B cell (primary cell): ENCODE data around the gene NBEA. TPM values are rescaled to one million over a fixed set of nuclear protein-coding genes. Genes with fewer than 3 reads are reported as not detected.

Source experiments
- ATAC-seq: fragments of 200-7000 bp; cut with Tn5 transposase; one replicate; pipeline ENCODE4 v1.10.0; 2021; ENCODE audit warnings: low read depth, mild to moderate bottlenecking, moderate number of reproducible peaks, moderate library complexity
- CTCF ChIA-PET: fragments of 350-600 bp; sonication (Branson Sonifier 250); formaldehyde crosslinking; loops from one replicate; lab custom pipeline; 2021; ENCODE audit warnings: antibody characterized with exemption, inconsistent platforms; lab: Charles Lee
- POLR2A ChIA-PET: fragments of 350-600 bp; sonication (Branson Sonifier 250); formaldehyde crosslinking; loops from one replicate; lab custom pipeline; 2021; ENCODE audit warnings: antibody characterized with exemption; lab: Charles Lee
- DNase-seq: peaks from one replicate; pipeline ENCODE4 v3.0.0; 2013
- H2AFZ ChIP-seq: 2 replicates; pipeline ENCODE4 v1.6.1; 2012; ENCODE audit warnings: mild to moderate bottlenecking, low read depth, low read length; ENCODE audit not compliant: insufficient read depth, poor library complexity, severe bottlenecking
- H3K27ac ChIP-seq, 2 donors: 1 replicate in 1 of 2; 2 replicates in 1 of 2; pipeline ENCODE4 v1.5.1; 2012 to 2013; ENCODE audit warnings: low read length in 2 of 2, mild to moderate bottlenecking in 2 of 2, moderate library complexity in 1 of 2
- H3K27me3 ChIP-seq, 4 experiments: fragments of 200-600 bp in 1 of 4; sonication (generic) in 1 of 4; replicated peaks in 1 of 4; 1 replicate in 2 of 4; 2 replicates in 2 of 4; pipeline versions ENCODE4 v1.6.1 to v1.7.0; 2013 to 2016; ENCODE audit warnings: low read length in 3 of 4, mild to moderate bottlenecking in 2 of 4, mixed read lengths in 1 of 4, moderate library complexity in 1 of 4; ENCODE audit not compliant: insufficient read depth in 4 of 4, control insufficient read depth in 3 of 4; ENCODE audit errors: control extremely low read depth in 1 of 4
- H3K36me3 ChIP-seq, 2 experiments: replicated peaks in 1 of 2; 1 replicate in 1 of 2; 2 replicates in 1 of 2; pipeline versions ENCODE4 v1.6.1 to v1.7.1; 2013; ENCODE audit warnings: low read length in 1 of 2; ENCODE audit not compliant: insufficient read depth in 2 of 2, control insufficient read depth in 1 of 2; ENCODE audit errors: control extremely low read depth in 1 of 2, extremely low read depth in 1 of 2
- H3K4me1 ChIP-seq, 2 donors: fragments of 200-600 bp in 1 of 2; sonication (generic) in 1 of 2; 1 replicate in 1 of 2; 2 replicates in 1 of 2; pipeline versions ENCODE4 v1.5.1 to v1.6.1; 2013 to 2017; ENCODE audit warnings: low read length in 2 of 2; ENCODE audit not compliant: control insufficient read depth in 2 of 2, insufficient read depth in 2 of 2
- H3K4me2 ChIP-seq: replicated peaks from 2 replicates; pipeline ENCODE3; 2012; ENCODE audit warnings: mild to moderate bottlenecking, low read depth, low read length; ENCODE audit not compliant: poor library complexity, severe bottlenecking
- H3K4me3 ChIP-seq, 5 experiments: fragments of 200-600 bp in 1 of 5; sonication (generic) in 1 of 5; 1 replicate in 3 of 5; 2 replicates in 2 of 5; pipeline versions ENCODE4 v1.5.1 to v1.7.0; 2011 to 2016; ENCODE audit warnings: low read length in 4 of 5, mild to moderate bottlenecking in 4 of 5, low read depth in 2 of 5, control low read depth in 1 of 5, moderate library complexity in 1 of 5; ENCODE audit not compliant: insufficient read depth in 1 of 5; ENCODE audit errors: control extremely low read depth in 1 of 5, extremely low read depth in 1 of 5
- H3K79me2 ChIP-seq: fragments of 200-600 bp; sonication (generic); one replicate; pipeline ENCODE4 v1.6.0; 2016; ENCODE audit warnings: low read length; ENCODE audit not compliant: control insufficient read depth, insufficient read depth
- H3K9ac ChIP-seq: fragments of 200-600 bp; sonication (generic); 2 replicates; pipeline ENCODE4 v1.6.1; 2017; ENCODE audit warnings: mild to moderate bottlenecking, low read length, moderate library complexity
- H3K9me3 ChIP-seq, 3 donors: one replicate each; pipeline versions ENCODE4 v1.6.1 to v1.7.1; 2013; ENCODE audit warnings: low read length in 2 of 3; ENCODE audit not compliant: control insufficient read depth in 2 of 3, insufficient read depth in 1 of 3; ENCODE audit errors: control extremely low read depth in 1 of 3
- H4K20me1 ChIP-seq: 2 replicates; pipeline ENCODE4 v1.6.0; 2012; ENCODE audit warnings: mild to moderate bottlenecking, low read length; ENCODE audit not compliant: insufficient read depth, control insufficient read depth, poor library complexity, severe bottlenecking
- H3K27ac Mint-ChIP-seq: one replicate; pipeline ENCODE4 v1.8.0; 2021; ENCODE audit warnings: mixed read lengths
- H3K27me3 Mint-ChIP-seq: one replicate; pipeline ENCODE4 v1.8.0; 2021; ENCODE audit warnings: mixed read lengths
- H3K4me1 Mint-ChIP-seq: one replicate; pipeline ENCODE4 v1.8.0; 2021; ENCODE audit warnings: mixed read lengths
- H3K4me3 Mint-ChIP-seq: one replicate; pipeline ENCODE4 v1.8.0; 2021; ENCODE audit warnings: mixed read lengths
- H3K9me3 Mint-ChIP-seq: one replicate; pipeline ENCODE4 v1.8.0; 2022; ENCODE audit warnings: mixed read lengths; ENCODE audit not compliant: insufficient read depth
- CTCF ChIP-seq: fragments of 200-600 bp; IDR thresholded peaks from one replicate; pipeline ENCODE4 v1.8.0; 2022; ENCODE audit warnings: antibody characterized with exemption, mild to moderate bottlenecking
- EZH2 ChIP-seq: IDR thresholded peaks from 2 replicates; pipeline ENCODE4 v1.6.1; 2012; ENCODE audit warnings: borderline replicate concordance, low read depth, mild to moderate bottlenecking, moderate library complexity, low read length; ENCODE audit not compliant: insufficient read depth, poor library complexity, severe bottlenecking
- WGBS: methylation state at CpG from one replicate; pipeline ENCODE4 v1.1.5; 2013; ENCODE audit warnings: missing lambda C conversion rate; ENCODE audit not compliant: insufficient coverage; 5-methylcytosine and 5-hydroxymethylcytosine counted together
- intact Hi-C: fragments of 100-400 bp; cut with micrococcal nuclease; formaldehyde crosslinking; loops from one replicate; pipeline ENCODE4 v1.10.0; 2022
- polyA plus RNA-seq: library from polyadenylated mRNA; depleted of rRNA; stranded (reverse); fragments of >200 nt; gene quantifications from 2 replicates; pipeline ENCODE4 v1.2.3, GENCODE V29; 2012
- total RNA-seq, 2 donors: library from RNA; stranded (reverse); fragments of 120-200 nt in 1 of 2; gene quantifications; 1 replicate in 1 of 2; 2 replicates in 1 of 2; pipeline versions ENCODE4 v1.2.3 to v1.2.4, GENCODE V29; 2013 to 2022

Gene NBEA
- total and polyA plus RNA-seq, 2 donors (not counting 1 experiment from before 2014, with no cell fraction given), result 1.5 to 10.7 TPM

GRCh38 chr13:35480346-35480745, 538.3 kb downstream of the NBEA start:
- Histone ChIP-seq H3K4me3 (no peak overlapping the region), H4K20me1 (no peaks in the 10 kb centered on the region), H3K4me1 (peaks cover 24 to 35% of the 10 kb centered on the region in 2 donors), H3K36me3 (no peaks in the 10 kb centered on the region), H3K9ac (no peak overlapping the region), H3K27me3 (peaks cover 0 to 41% (median 38%) of the 10 kb centered on the region in 4 experiments), H3K27ac (no peak overlapping the region), H3K9me3 (peaks cover 0 to 21% (median 0%) of the 10 kb centered on the region in 3 donors), H3K79me2 (no peaks in the 10 kb centered on the region), H3K4me2 (no peak overlapping the region), H2AFZ (no peak overlapping the region)
- Mint-ChIP-seq H3K9me3 (no peaks in the 10 kb centered on the region), H3K27me3 (peaks cover 44% of the 10 kb centered on the region), H3K4me1 (peaks cover 19% of the 10 kb centered on the region), H3K27ac (no peak overlapping the region), H3K4me3 (no peak overlapping the region)
- ChIA-PET POLR2A (no interaction called here), CTCF (no interaction called here)
- no peak for TF ChIP-seq CTCF
- TF ChIP-seq EZH2, result no peak
- intact Hi-C loops, result no loop called here
- DNase-seq (no peak), ATAC-seq (no peak)
- WGBS, result no CpG with 5 or more reads among the region's 2 CpGs

- no CpG with 5 or more reads among the region's 2 CpGs for WGBS
Measured at GRCh38 chr13:35481777-35482176, 539.7 kb downstream of the NBEA start.

More at GRCh38 chr13:35481777-35482176, 539.7 kb downstream of the NBEA start:
- H3K27ac ChIP-seq, result no peak overlapping the region
- no peak for TF ChIP-seq CTCF
- no peak for TF ChIP-seq EZH2
- no peak overlapping the region for H2AFZ ChIP-seq
- Mint-ChIP-seq H3K27ac (no peak overlapping the region), H3K4me3 (no peak overlapping the region), H3K27me3 (peaks cover 30% of the 10 kb centered on the region), H3K9me3 (no peaks in the 10 kb centered on the region), H3K4me1 (peaks cover 6% of the 10 kb centered on the region)
- H3K9me3 ChIP-seq, result peaks cover 0 to 9% (median 0%) of the 10 kb centered on the region in 3 donors
- ATAC-seq, result no peak
- H3K27me3 ChIP-seq, result peaks cover 0 to 34% (median 24%) of the 10 kb centered on the region in 4 experiments
- intact Hi-C loops, result no loop called here
- ChIA-PET POLR2A (no interaction called here), CTCF (no interaction called here)
- no peaks in the 10 kb centered on the region for H4K20me1 ChIP-seq
- no peak overlapping the region for H3K4me2 ChIP-seq
- H3K4me1 ChIP-seq, result peaks cover 10 to 21% of the 10 kb centered on the region in 2 donors
- no peak overlapping the region for H3K4me3 ChIP-seq
- no peak overlapping the region for H3K9ac ChIP-seq
- H3K36me3 ChIP-seq, result no peaks in the 10 kb centered on the region
- no peaks in the 10 kb centered on the region for H3K79me2 ChIP-seq
- no peak for DNase-seq
